ENCODE measurements around the gene PIAS4. TPM values are rescaled to one million over a fixed set of nuclear protein-coding genes. Genes with fewer than 3 reads are reported as not detected.

Gene PIAS4
- total and polyA plus RNA-seq, 2 of the 13 experiments (the other 11 are each of a cell fraction or from before 2014, with no cell fraction given): 9.0 to 20.1 TPM

GRCh38 chr19:3970808-3971598, 36.5 kb upstream of the PIAS4 start, which contains the start of gene DAPK3 (continued):
- TF ChIP-seq RXRB (CRISPR knock-in tag; IDR thresholded peaks at IDR 0.05; ENCODE audit: borderline replicate concordance) (peak; percentile 37; the same call in 1 of the 2 replicates), HNRNPUL1 (IDR thresholded peaks at IDR 0.05; ENCODE audit: low read depth, low read length) (no peak), FOXC1 (CRISPR knock-in tag; IDR thresholded peaks at IDR 0.05; ENCODE audit: borderline replicate concordance) (no peak), HINFP (CRISPR knock-in tag; IDR thresholded peaks at IDR 0.05; ENCODE audit: low read depth) (no peak), ZNF136 (CRISPR knock-in tag; IDR thresholded peaks at IDR 0.05; ENCODE audit: low read depth) (no peak), THRA (CRISPR knock-in tag; IDR thresholded peaks at IDR 0.05; ENCODE audit: borderline replicate concordance) (no peak), ZNF547 (CRISPR knock-in tag; IDR thresholded peaks at IDR 0.05) (no peak), REXO4 (CRISPR knock-in tag; IDR thresholded peaks at IDR 0.05; ENCODE audit: borderline replicate concordance) (no peak), ISL2 (CRISPR knock-in tag; IDR thresholded peaks at IDR 0.05) (no peak), PCBP1 (IDR thresholded peaks at IDR 0.05; ENCODE audit: borderline replicate concordance, low read depth, low read length) (no peak), DNMT1 (CRISPR knock-in tag; IDR thresholded peaks at IDR 0.05) (no peak; the same call in 1 of the 2 replicates), MTF1 (CRISPR knock-in tag; IDR thresholded peaks at IDR 0.05) (no peak), CBX5 (CRISPR knock-in tag; IDR thresholded peaks at IDR 0.05; ENCODE audit: borderline replicate concordance) (peak; percentile 43; the same call in 1 of the 2 replicates), TEF (CRISPR knock-in tag; IDR thresholded peaks at IDR 0.05) (no peak), NFRKB (IDR thresholded peaks at IDR 0.05) (no peak), ZBTB2 (CRISPR knock-in tag; IDR thresholded peaks at IDR 0.05; ENCODE audit: low read depth) (no peak), RNF2 (conservative IDR thresholded peaks at IDR 0.05; ENCODE audit: low read depth) (no peak), ZBTB43 (CRISPR knock-in tag; conservative IDR thresholded peaks at IDR 0.05) (no peak), PAXIP1 (CRISPR knock-in tag; conservative IDR thresholded peaks at IDR 0.05) (no peak)

All from HepG2 (cell line).